DND-41 (cell line): Measurements from ENCODE around the gene PLA2G4E.

Experiments
- ATAC-seq: fragments of 200-7000 bp; cut with Tn5 transposase; 3 replicates; pipeline ENCODE4 v1.9.1; 2021; ENCODE audit warnings: low read depth; ENCODE audit not compliant: insufficient read depth
- DNase-seq: peaks from one replicate; pipeline ENCODE4 v3.0.0-alpha.2; 2020
- H2AFZ ChIP-seq: 2 replicates; pipeline ENCODE4 v1.6.0; 2012; ENCODE audit warnings: low read depth, low read length
- H3K27ac ChIP-seq: 2 replicates; pipeline ENCODE4 v1.5.1; 2012; ENCODE audit warnings: low read length, inconsistent platforms
- H3K27me3 ChIP-seq: fragments of 200-600 bp; sonication (generic); 2 replicates; pipeline ENCODE4 v1.6.0; 2012; ENCODE audit warnings: low read length, mild to moderate bottlenecking, inconsistent platforms; ENCODE audit not compliant: insufficient read depth, poor library complexity
- H3K36me3 ChIP-seq: 2 replicates; pipeline ENCODE4 v1.5.1; 2012; ENCODE audit warnings: low read length, inconsistent platforms; ENCODE audit not compliant: insufficient read depth
- H3K4me1 ChIP-seq: 2 replicates; pipeline ENCODE4 v1.5.1; 2012; ENCODE audit warnings: mild to moderate bottlenecking, low read length; ENCODE audit not compliant: insufficient read depth
- H3K4me2 ChIP-seq: 2 replicates; pipeline ENCODE4 v1.6.0; 2012; ENCODE audit warnings: mild to moderate bottlenecking, moderate library complexity, low read length, inconsistent platforms; ENCODE audit not compliant: insufficient read depth
- H3K4me3 ChIP-seq, 2 experiments: fragments of 200-600 bp in 1 of 2; shearing (Covaris generic) in 1 of 2; 2 replicates each; pipeline ENCODE4 v1.5.1; 2012 to 2016; ENCODE audit warnings: inconsistent platforms in 2 of 2, low read length in 2 of 2, mild to moderate bottlenecking in 2 of 2, low read depth in 1 of 2, moderate library complexity in 1 of 2
- H3K79me2 ChIP-seq: 2 replicates; pipeline ENCODE4 v1.6.0; 2012; ENCODE audit warnings: low read length, inconsistent platforms; ENCODE audit not compliant: insufficient read depth
- H3K9ac ChIP-seq: 2 replicates; pipeline ENCODE4 v1.6.0; 2012; ENCODE audit warnings: low read depth, mild to moderate bottlenecking, inconsistent platforms, low read length, moderate library complexity
- H3K9me3 ChIP-seq: 2 replicates; pipeline ENCODE4 v1.5.1; 2012; ENCODE audit warnings: low read length, moderate library complexity, mild to moderate bottlenecking, inconsistent platforms; ENCODE audit not compliant: insufficient read depth, severe bottlenecking
- H4K20me1 ChIP-seq: 2 replicates; pipeline ENCODE4 v1.6.0; 2012; ENCODE audit warnings: low read length; ENCODE audit not compliant: insufficient read depth
- CTCF ChIP-seq: IDR thresholded peaks from 2 replicates; pipeline ENCODE4 v1.5.1; 2012; ENCODE audit warnings: borderline replicate concordance, low read length, moderate library complexity, mild to moderate bottlenecking; ENCODE audit not compliant: poor library complexity, severe bottlenecking; ENCODE audit errors: extremely low read depth
- EZH2 ChIP-seq: IDR thresholded peaks from 3 replicates; pipeline ENCODE4 v1.6.1; 2012; ENCODE audit warnings: borderline replicate concordance, low read depth, mild to moderate bottlenecking, moderate library complexity, low read length, inconsistent platforms; ENCODE audit not compliant: severe bottlenecking

Gene PLA2G4E

DNA sequence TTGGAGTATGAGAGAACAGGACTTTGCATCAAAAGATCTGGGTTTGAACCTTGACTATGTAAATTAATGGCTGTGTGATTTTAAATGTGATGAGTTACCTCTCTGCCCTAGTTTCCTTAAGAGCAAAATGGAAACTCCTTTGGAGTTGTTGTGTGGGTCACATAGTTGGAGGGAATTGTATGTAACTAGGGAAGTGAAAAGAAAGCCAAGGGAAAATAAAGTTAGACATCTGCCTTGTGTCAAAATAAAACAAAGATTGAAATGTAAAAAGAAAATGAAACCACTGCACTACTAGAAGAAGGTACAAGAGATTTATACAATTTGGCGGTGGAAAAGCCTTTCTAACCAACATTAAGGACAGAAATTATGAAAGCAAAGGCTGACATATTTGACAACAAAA, 46.8 kb downstream of the PLA2G4E start:
- Histone ChIP-seq H3K9ac (no peak overlapping the region), H3K79me2 (no peaks in the 10 kb centered on the region), H3K4me3 (no peak overlapping the region), H3K27me3 (peaks cover 27% of the 10 kb centered on the region), H3K36me3 (no peaks in the 10 kb centered on the region), H3K9me3 (no peaks in the 10 kb centered on the region), H3K27ac (no peak overlapping the region), H3K4me1 (peaks cover 19% of the 10 kb centered on the region), H3K4me2 (no peak overlapping the region), H4K20me1 (no peaks in the 10 kb centered on the region), H2AFZ (no peak overlapping the region)
- TF ChIP-seq CTCF (no peak), EZH2 (no peak)
- ATAC-seq (no peak), DNase-seq (no peak)

DNA sequence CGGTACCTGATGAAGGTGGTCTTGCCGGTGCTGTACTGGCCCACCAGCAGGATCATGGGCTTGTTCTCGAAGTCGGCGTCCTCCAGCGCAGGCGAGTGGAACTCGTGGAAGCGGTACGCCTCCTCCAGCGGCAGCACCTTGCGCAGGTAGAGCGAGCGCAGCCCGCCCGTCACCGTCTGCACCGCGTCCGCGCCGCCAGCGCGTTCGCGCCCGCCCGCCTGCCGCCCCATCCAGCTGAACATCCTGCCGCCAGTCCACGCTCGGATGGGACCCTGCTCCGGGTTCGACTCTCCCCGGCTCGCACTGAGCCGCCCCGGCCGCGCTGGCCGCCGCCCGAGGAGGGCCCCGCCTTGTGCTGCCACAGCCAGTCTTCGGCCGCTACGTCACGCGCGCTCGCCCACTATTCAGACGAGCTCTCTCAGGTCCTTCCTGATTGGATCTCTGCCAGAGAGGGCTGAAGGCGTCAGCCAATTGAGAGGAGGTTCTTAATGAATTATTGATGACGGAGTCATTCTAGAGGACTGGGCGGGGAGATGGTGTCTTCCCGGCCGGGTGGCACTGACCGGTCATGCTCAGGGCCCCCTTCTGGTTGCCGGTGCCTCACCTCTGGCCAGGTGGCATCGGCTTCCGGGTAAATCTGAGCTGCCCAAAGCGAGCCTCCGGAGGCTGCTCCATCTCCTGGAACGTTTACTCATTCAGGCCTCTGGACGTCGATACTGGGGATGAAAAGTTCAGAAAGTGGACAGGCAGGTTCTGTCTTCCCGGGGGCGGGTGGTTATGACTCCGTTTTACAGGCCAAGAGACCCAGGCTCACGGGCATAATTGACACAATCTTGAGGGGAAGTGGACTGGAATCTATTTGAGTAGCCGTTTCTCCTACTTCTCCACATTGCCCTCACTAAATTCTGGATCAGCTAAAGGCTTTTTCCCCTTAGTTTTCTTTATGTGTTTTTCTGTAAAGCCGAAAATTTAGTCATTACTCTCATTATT, 48.3 kb downstream of the PLA2G4E start, which contains the start of gene EHD4:
EHD4 (minus strand) TSS at position 305 of the 990 bp plus-strand sequence; CDS start at position 242, 63 bp downstream.
- Histone ChIP-seq H2AFZ (peak within 1 kb of the TSS; percentile 58), H4K20me1 (no peaks in the 10 kb centered on the region), H3K36me3 (no peaks in the 10 kb centered on the region), H3K4me1 (peaks cover 19% of the 10 kb centered on the region), H3K9ac (peak within 1 kb of the TSS; percentile 33; the same call in 1 of the 2 replicates), H3K27me3 (peaks cover 27% of the 10 kb centered on the region), H3K9me3 (no peaks in the 10 kb centered on the region), H3K4me3 (peak within 1 kb of the TSS; percentile 15 to 59; a peak in 3 of 4 replicates), H3K27ac (no peak within 1 kb of the TSS), H3K4me2 (peak within 1 kb of the TSS; percentile 83), H3K79me2 (no peaks in the 10 kb centered on the region)
- no peak for TF ChIP-seq CTCF
- TF ChIP-seq EZH2, result no peak
- ATAC-seq (peak; percentile 97), DNase-seq (peak; percentile 88)

DNA sequence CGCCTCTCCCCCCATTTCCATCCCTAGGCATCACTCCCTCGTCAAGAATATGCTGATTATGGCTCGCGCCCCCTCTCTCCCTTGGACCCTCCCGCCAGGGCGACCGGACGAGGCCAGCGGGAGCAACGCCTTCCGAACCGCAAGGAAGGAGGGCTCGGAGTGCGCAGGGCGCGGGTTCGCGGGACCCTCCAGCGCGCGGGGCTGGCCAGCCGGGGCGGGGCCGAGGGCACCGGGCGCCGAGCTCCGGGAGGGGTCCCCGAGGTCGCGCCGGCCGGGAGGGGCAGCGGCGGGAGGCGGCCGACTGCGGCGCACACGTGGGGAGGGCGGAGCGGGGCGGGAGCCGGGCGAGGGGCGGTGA, 49.0 kb downstream of the PLA2G4E start:
- Histone ChIP-seq H3K4me3 (peak overlapping the region; percentile 15 to 59; a peak in 3 of 4 replicates), H3K4me1 (peaks cover 19% of the 10 kb centered on the region), H3K9ac (peak overlapping the region; percentile 33; the same call in 1 of the 2 replicates), H2AFZ (peak overlapping the region; percentile 33; the same call in 1 of the 2 replicates), H3K36me3 (no peaks in the 10 kb centered on the region), H3K27ac (no peak overlapping the region), H3K79me2 (no peaks in the 10 kb centered on the region), H3K4me2 (peak overlapping the region; percentile 83), H3K9me3 (no peaks in the 10 kb centered on the region), H3K27me3 (peaks cover 27% of the 10 kb centered on the region), H4K20me1 (no peaks in the 10 kb centered on the region)
- no peak for DNase-seq
- ATAC-seq, result peak; percentile 15
- no peak for TF ChIP-seq CTCF
- peak; percentile 8 for TF ChIP-seq EZH2
